CD4-positive, alpha-beta memory T cell (primary cell): ENCODE results near the gene STRN4. TPM values are rescaled to one million over a fixed set of nuclear protein-coding genes. Genes with fewer than 3 reads are reported as not detected.

Experiments
- CTCF ChIA-PET: fragments of 350-600 bp; sonication (Branson Sonifier 250); formaldehyde crosslinking; loops from one replicate; lab custom pipeline; 2021; ENCODE audit warnings: inconsistent platforms; ENCODE audit not compliant: partially characterized antibody; lab: Charles Lee
- POLR2A ChIA-PET: fragments of 350-600 bp; sonication (Branson Sonifier 250); formaldehyde crosslinking; loops from one replicate; lab custom pipeline; 2021; ENCODE audit not compliant: partially characterized antibody; lab: Charles Lee
- DNase-seq, 5 donors: peaks; one replicate each; pipeline versions ENCODE4 v3.0.0 to v3.0.0-alpha.2; 2020 to 2022; ENCODE audit warnings: mixed read lengths in 1 of 5
- H3K27ac ChIP-seq: one replicate; pipeline ENCODE4 v1.7.0; 2013; ENCODE audit warnings: low read depth, low read length
- H3K27me3 ChIP-seq: 2 replicates; pipeline ENCODE4 v1.7.0; 2013; ENCODE audit warnings: mild to moderate bottlenecking, low read length, moderate library complexity; ENCODE audit not compliant: insufficient read depth
- H3K36me3 ChIP-seq: 2 replicates; pipeline ENCODE4 v1.7.0; 2013; ENCODE audit warnings: mild to moderate bottlenecking, low read length, moderate library complexity; ENCODE audit not compliant: insufficient read depth
- H3K4me1 ChIP-seq: 2 replicates; pipeline ENCODE4 v1.7.0; 2013; ENCODE audit warnings: mild to moderate bottlenecking, low read length, moderate library complexity; ENCODE audit not compliant: insufficient read depth
- H3K4me3 ChIP-seq, 2 donors: one replicate each; pipeline ENCODE4 v1.7.0; 2013; ENCODE audit warnings: low read length in 2 of 2, mild to moderate bottlenecking in 1 of 2
- H3K9me3 ChIP-seq, 2 donors: one replicate each; pipeline ENCODE4 v1.7.0; 2013; ENCODE audit warnings: low read length in 2 of 2, control low read depth in 1 of 2; ENCODE audit not compliant: control insufficient read depth in 1 of 2
- H3K27ac Mint-ChIP-seq, 7 donors: one replicate each; pipeline ENCODE4 v1.8.0; 2020 to 2021; ENCODE audit warnings: mixed read lengths in 7 of 7, mild to moderate bottlenecking in 6 of 7, inconsistent platforms in 3 of 7, moderate library complexity in 3 of 7
- H3K27me3 Mint-ChIP-seq, 2 donors: one replicate each; pipeline ENCODE4 v1.8.0; 2020 to 2021; ENCODE audit warnings: mixed read lengths in 2 of 2
- H3K36me3 Mint-ChIP-seq, 2 donors: one replicate each; pipeline ENCODE4 v1.8.0; 2020 to 2021; ENCODE audit warnings: mixed read lengths in 2 of 2, inconsistent platforms in 1 of 2, mild to moderate bottlenecking in 1 of 2
- H3K4me1 Mint-ChIP-seq, 4 donors: one replicate each; pipeline ENCODE4 v1.8.0; 2020 to 2021; ENCODE audit warnings: mixed read lengths in 4 of 4, mild to moderate bottlenecking in 1 of 4
- H3K4me3 Mint-ChIP-seq, 8 donors: one replicate each; pipeline ENCODE4 v1.8.0; 2020 to 2021; ENCODE audit warnings: mixed read lengths in 8 of 8, mild to moderate bottlenecking in 7 of 8, moderate library complexity in 6 of 8, inconsistent platforms in 3 of 8
- H3K9me3 Mint-ChIP-seq, 8 donors: one replicate each; pipeline ENCODE4 v1.8.0; 2020 to 2021; ENCODE audit warnings: mixed read lengths in 8 of 8, mild to moderate bottlenecking in 5 of 8, inconsistent platforms in 3 of 8, moderate library complexity in 1 of 8
- intact Hi-C: fragments of 100-400 bp; cut with micrococcal nuclease; formaldehyde crosslinking; loops from one replicate; pipeline ENCODE4 v1.15.1; 2023
- polyA plus RNA-seq, 2 donors: library from polyadenylated mRNA; unstranded; fragments of 300-500 nt; fragmentation: Illumina TruSeq; gene quantifications; one replicate each; pipeline ENCODE4 v1.2.3, GENCODE V29; 2021
- total RNA-seq, 2 experiments: library from RNA; stranded (reverse); gene quantifications; one replicate each; pipeline ENCODE4 v1.2.3, GENCODE V29; 2021

STRN4 gene
- total and polyA plus RNA-seq, 4 experiments from 2014 or later = 13.9 to 88.8 (median 52.1) TPM

DNA sequence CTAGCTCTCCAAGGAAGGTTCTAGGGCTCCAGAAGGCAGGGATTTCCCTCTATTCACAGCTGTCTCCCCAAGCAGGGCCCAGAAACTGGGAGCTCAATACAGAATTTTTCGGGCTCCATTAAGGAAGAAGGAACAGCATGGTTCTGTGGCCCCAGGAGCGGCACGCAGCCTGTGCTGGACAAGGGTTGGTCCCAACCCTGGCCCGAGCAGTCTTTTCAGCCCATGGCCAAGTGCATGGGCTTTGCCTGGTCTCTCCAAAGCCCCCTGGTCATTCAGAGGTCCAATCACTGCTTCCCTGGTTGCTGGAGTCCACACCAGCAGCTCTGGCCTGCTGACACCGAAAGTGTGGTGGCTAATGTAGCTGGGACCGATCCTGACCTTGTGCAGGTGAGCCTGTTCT is 22.8 kb downstream of the STRN4 start:
- peaks cover 10 to 22% (median 13%) of the 10 kb centered on the region in 4 donors for H3K4me1 Mint-ChIP-seq
- H3K27ac ChIP-seq = no peak overlapping the region
- H3K27ac Mint-ChIP-seq = no peak overlapping the region

DNA sequence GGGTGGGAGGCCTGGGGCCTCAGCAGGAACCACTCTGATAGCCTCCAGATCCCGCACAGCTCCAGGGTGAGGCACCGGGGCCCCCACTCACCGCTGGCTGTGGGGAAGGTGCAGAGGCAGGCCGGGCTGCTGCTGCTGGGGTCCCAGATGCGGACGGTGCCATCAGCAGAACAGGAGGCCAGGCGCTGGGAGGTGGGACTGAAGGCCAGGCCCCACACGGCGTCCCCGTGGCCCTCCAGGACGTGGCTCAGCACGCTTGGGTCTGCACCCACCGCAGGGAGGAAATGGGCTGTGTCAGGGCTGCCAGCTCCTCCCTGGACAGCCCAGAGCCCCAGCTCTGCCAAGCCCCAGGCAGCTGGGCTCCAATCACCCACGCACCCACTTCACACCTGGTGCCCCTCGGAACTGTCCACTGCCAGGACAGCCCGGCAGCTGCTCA is 23.2 kb downstream of the STRN4 start:
- intact Hi-C loops = no loop called here
- no peak overlapping the region for H3K4me3 Mint-ChIP-seq
- peaks cover 13 to 26% (median 17%) of the 10 kb centered on the region in 4 donors for H3K4me1 Mint-ChIP-seq
- peaks cover 18% of the 10 kb centered on the region for H3K4me1 ChIP-seq
- no peaks in the 10 kb centered on the region for H3K27me3 ChIP-seq
- peaks cover 8 to 62% of the 10 kb centered on the region in 2 donors for H3K36me3 Mint-ChIP-seq
- H3K9me3 ChIP-seq = no peaks in the 10 kb centered on the region
- H3K9me3 Mint-ChIP-seq = no peaks in the 10 kb centered on the region
- no peaks in the 10 kb centered on the region for H3K27me3 Mint-ChIP-seq
- no peak overlapping the region for H3K27ac Mint-ChIP-seq
- no peak overlapping the region for H3K27ac ChIP-seq
- ChIA-PET POLR2A (interaction anchor here (0.5 to 2.1 kb wide), 3 partner anchors 9 to 26 kb away, joined by 3 to 13 read pairs (median 6); no protein-coding TSS in a partner anchor), CTCF (interaction anchor here (0.6 to 3.6 kb wide), 2 partner anchors 19 to 67 kb away, joined by 3 to 22 read pairs; no protein-coding TSS in a partner anchor)
- DNase-seq = no peak
- no peak overlapping the region for H3K4me3 ChIP-seq
- peaks cover 53% of the 10 kb centered on the region for H3K36me3 ChIP-seq

More for the DNA sequence above, 22.8 kb downstream of the STRN4 start:
- Mint-ChIP-seq H3K36me3 (peaks cover 8 to 60% of the 10 kb centered on the region in 2 donors), H3K27me3 (no peaks in the 10 kb centered on the region), H3K4me3 (no peak overlapping the region), H3K9me3 (no peaks in the 10 kb centered on the region)
- Histone ChIP-seq H3K36me3 (peaks cover 57% of the 10 kb centered on the region), H3K9me3 (no peaks in the 10 kb centered on the region), H3K4me3 (no peak overlapping the region), H3K4me1 (peaks cover 16% of the 10 kb centered on the region), H3K27me3 (no peaks in the 10 kb centered on the region)
- POLR2A ChIA-PET = interaction anchor here (1.2 to 2.1 kb wide), 2 partner anchors 10 to 19 kb away, joined by 3 to 13 read pairs; no protein-coding TSS in a partner anchor
- no peak for DNase-seq
- intact Hi-C loops = no loop called here
- CTCF ChIA-PET = interaction anchor here (0.6 to 3.6 kb wide), 3 partner anchors 12 to 67 kb away, joined by 3 to 22 read pairs (median 4); no protein-coding TSS in a partner anchor

DNA sequence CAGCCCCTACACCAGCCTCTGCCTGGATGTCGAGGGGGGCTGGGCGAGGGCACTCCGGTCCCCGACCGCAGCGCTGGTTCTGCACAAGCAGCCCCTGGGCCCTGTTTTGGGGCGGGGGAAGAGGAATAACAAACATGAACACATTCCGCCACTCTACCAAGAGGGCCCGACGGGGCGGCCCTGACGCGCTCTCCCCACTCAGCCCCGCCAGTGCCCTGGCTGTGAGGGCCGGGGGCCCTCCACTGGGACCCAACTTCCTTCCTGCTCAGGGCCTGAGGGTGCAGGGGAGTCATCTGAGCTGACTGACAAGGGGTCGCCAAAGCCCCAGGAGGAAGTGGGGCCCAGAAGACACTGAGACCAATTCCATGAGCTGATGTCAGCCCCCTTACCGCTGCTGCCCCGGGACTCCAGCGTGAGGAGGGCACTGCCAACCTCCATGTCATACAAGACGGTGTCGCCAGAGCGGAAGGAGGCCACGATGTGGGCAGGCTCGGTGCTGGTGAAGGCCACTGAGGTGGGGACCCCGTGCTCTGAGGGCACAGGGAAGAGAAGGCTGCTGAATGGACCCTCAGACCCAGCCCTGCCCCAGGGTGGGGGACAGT is 23.7 kb downstream of the STRN4 start:
- H3K9me3 Mint-ChIP-seq = peaks cover 0 to 3% (median 0%) of the 10 kb centered on the region in 8 donors
- DNase-seq = no peak
- H3K4me1 Mint-ChIP-seq = peaks cover 16 to 31% (median 21%) of the 10 kb centered on the region in 4 donors
- ChIA-PET POLR2A (interaction anchor here (0.5 to 2.1 kb wide), 3 partner anchors 9 to 27 kb away, joined by 3 to 13 read pairs (median 6); no protein-coding TSS in a partner anchor), CTCF (interaction anchor here (3.6 kb wide), 1 partner anchor 19 kb away, joined by 22 read pairs; no protein-coding TSS in a partner anchor)
- H3K4me1 ChIP-seq = peaks cover 24% of the 10 kb centered on the region
- H3K27ac Mint-ChIP-seq = no peak overlapping the region
- intact Hi-C loops = no loop called here
- H3K36me3 Mint-ChIP-seq = peaks cover 8 to 66% of the 10 kb centered on the region in 2 donors
- no peak overlapping the region for H3K27ac ChIP-seq
- no peak overlapping the region for H3K4me3 Mint-ChIP-seq
- no peaks in the 10 kb centered on the region for H3K9me3 ChIP-seq
- H3K27me3 ChIP-seq = no peaks in the 10 kb centered on the region
- H3K27me3 Mint-ChIP-seq = no peaks in the 10 kb centered on the region
- peaks cover 47% of the 10 kb centered on the region for H3K36me3 ChIP-seq
- H3K4me3 ChIP-seq = no peak overlapping the region

DNA sequence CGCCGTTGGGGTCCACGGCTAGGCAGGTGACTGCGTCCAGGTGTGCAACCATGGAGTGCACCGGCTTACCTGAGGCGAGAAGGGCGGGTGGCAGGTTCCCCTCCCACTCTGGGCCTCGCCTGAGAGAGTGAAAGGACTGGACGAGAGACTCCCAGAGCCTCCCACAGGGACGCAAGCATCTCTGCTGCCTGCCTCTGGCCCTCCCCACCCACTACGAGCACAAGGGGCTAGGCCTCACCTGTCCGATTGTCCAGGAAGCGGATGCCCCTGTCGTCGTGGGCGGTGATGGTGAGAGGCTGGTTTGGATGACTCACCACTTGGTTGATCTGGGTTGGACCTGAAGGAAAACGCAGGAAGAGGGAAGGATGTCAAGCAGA is 24.3 kb downstream of the STRN4 start:
- Histone ChIP-seq H3K9me3 (no peaks in the 10 kb centered on the region), H3K4me3 (no peak overlapping the region), H3K36me3 (peaks cover 42% of the 10 kb centered on the region), H3K27me3 (no peaks in the 10 kb centered on the region), H3K27ac (no peak overlapping the region), H3K4me1 (peaks cover 24% of the 10 kb centered on the region)
- Mint-ChIP-seq H3K27ac (no peak overlapping the region), H3K36me3 (peaks cover 8 to 63% of the 10 kb centered on the region in 2 donors), H3K4me1 (peaks cover 16 to 32% (median 21%) of the 10 kb centered on the region in 4 donors), H3K27me3 (no peaks in the 10 kb centered on the region), H3K9me3 (peaks cover 0 to 3% (median 0%) of the 10 kb centered on the region in 8 donors), H3K4me3 (no peak overlapping the region)
- CTCF ChIA-PET = no interaction called here
- POLR2A ChIA-PET = no interaction called here
- no peak for DNase-seq
- intact Hi-C loops = no loop called here

DNA sequence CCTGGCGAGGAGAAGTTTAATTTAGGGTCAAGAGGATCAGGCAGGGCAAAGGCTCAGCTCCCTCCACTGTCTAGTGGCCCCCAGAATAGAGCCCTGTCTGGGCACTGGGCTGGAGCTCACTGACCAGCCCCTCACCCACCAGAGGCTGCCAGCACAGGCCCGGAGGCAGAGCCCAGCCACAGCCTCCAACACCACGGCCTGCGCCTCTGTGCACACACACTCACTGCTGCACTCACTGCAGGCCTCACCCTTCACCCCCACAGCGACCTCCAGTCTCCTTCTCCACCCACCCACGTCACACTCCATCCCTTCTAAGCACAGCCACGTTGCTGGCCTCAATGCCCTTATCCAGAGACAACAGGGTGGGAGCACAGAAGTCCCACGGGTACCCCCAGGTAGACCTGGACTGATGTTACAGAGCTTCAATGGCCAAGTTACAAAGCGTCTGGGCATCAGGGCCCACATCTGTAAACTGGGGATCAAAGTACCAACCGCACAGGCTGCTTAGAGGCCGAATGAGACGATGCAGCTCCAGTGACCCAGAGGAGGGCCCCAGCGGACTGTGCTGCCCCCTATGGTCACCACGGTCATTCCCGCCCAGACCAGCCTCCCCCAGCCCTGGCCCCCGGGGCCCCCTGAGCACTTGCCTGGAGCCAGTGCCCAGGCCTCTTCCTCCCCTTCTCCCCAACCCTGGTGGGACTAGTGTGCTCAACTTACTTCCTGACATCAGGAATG is 24.8 kb downstream of the STRN4 start:
- no peak overlapping the region for H3K4me3 Mint-ChIP-seq
- peaks cover 16 to 32% (median 21%) of the 10 kb centered on the region in 4 donors for H3K4me1 Mint-ChIP-seq
- H3K27me3 Mint-ChIP-seq = no peaks in the 10 kb centered on the region
- CTCF ChIA-PET = interaction anchor here (0.8 kb wide), 1 partner anchor 17 kb away, joined by 3 read pairs; no protein-coding TSS in a partner anchor
- no peak overlapping the region for H3K27ac ChIP-seq
- peaks cover 24% of the 10 kb centered on the region for H3K4me1 ChIP-seq
- intact Hi-C loops = no loop called here
- H3K36me3 Mint-ChIP-seq = peaks cover 8 to 64% of the 10 kb centered on the region in 2 donors
- H3K9me3 ChIP-seq = no peaks in the 10 kb centered on the region
- DNase-seq = no peak
- POLR2A ChIA-PET = no interaction called here
- no peak overlapping the region for H3K27ac Mint-ChIP-seq
- H3K27me3 ChIP-seq = no peaks in the 10 kb centered on the region
- H3K4me3 ChIP-seq = no peak overlapping the region
- peaks cover 0 to 3% (median 0%) of the 10 kb centered on the region in 8 donors for H3K9me3 Mint-ChIP-seq
- H3K36me3 ChIP-seq = peaks cover 37% of the 10 kb centered on the region

DNA sequence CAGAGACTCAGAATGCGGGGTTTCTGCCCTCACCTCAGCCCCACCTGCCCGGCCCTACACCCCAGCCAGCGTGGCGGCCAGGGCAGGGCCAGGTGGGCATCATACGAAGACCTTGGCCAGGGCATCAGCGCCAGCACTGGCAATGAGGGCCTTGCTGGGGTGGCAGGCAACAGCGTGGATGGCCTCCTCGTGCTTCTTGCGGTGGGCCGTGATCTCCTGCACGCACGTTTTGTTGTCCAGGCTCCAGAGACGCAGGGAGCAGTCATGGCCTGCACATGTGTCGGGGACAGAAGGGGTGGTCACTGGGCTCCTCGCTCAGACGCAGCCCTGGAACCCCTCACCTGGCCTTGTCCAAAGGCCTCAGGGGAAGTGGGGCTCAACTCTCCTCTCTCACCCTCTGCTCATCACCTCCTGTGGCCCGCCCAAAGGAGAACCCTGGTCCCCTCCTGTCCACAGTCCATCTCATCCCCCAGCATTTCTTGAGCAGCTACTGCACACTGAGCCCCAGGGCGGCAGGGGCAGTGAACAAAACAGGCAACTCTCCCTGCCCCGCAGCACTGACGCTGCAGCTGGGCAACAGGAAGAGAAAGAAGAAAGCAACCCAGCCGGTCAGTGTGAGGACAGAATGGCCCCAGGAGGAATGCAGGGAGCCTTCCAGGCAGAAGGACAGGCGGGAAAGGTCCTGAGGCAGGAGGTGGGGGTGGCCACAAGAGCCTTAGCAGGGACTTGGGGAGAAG is 25.6 kb downstream of the STRN4 start:
- intact Hi-C loops = no loop called here
- peak overlapping the region in 1 of 8 donors; percentile 30 for H3K4me3 Mint-ChIP-seq
- Histone ChIP-seq H3K27ac (no peak overlapping the region), H3K4me1 (peaks cover 24% of the 10 kb centered on the region), H3K27me3 (no peaks in the 10 kb centered on the region), H3K9me3 (no peaks in the 10 kb centered on the region), H3K4me3 (no peak overlapping the region), H3K36me3 (peaks cover 30% of the 10 kb centered on the region)
- peak overlapping the region in 1 of 7 donors; percentile 42 for H3K27ac Mint-ChIP-seq
- peaks cover 16 to 35% (median 22%) of the 10 kb centered on the region in 4 donors for H3K4me1 Mint-ChIP-seq
- CTCF ChIA-PET = interaction anchor here (0.8 kb wide), 1 partner anchor 17 kb away, joined by 3 read pairs; no protein-coding TSS in a partner anchor
- peaks cover 0 to 3% (median 0%) of the 10 kb centered on the region in 8 donors for H3K9me3 Mint-ChIP-seq
- H3K36me3 Mint-ChIP-seq = peaks cover 6 to 60% of the 10 kb centered on the region in 2 donors
- DNase-seq = no peak
- POLR2A ChIA-PET = no interaction called here
- no peaks in the 10 kb centered on the region for H3K27me3 Mint-ChIP-seq
